Measurements from ENCODE around the gene CNTFR. TPM values are rescaled to one million over a fixed set of nuclear protein-coding genes. Genes with fewer than 3 reads are reported as not detected.
A peak's percentile ranks its signal among the peaks of the same experiment; 100 is the strongest.

CNTFR gene
- total RNA-seq, 4 donors from 2014 or later: 19.7 to 146 (median 118) TPM

DNA sequence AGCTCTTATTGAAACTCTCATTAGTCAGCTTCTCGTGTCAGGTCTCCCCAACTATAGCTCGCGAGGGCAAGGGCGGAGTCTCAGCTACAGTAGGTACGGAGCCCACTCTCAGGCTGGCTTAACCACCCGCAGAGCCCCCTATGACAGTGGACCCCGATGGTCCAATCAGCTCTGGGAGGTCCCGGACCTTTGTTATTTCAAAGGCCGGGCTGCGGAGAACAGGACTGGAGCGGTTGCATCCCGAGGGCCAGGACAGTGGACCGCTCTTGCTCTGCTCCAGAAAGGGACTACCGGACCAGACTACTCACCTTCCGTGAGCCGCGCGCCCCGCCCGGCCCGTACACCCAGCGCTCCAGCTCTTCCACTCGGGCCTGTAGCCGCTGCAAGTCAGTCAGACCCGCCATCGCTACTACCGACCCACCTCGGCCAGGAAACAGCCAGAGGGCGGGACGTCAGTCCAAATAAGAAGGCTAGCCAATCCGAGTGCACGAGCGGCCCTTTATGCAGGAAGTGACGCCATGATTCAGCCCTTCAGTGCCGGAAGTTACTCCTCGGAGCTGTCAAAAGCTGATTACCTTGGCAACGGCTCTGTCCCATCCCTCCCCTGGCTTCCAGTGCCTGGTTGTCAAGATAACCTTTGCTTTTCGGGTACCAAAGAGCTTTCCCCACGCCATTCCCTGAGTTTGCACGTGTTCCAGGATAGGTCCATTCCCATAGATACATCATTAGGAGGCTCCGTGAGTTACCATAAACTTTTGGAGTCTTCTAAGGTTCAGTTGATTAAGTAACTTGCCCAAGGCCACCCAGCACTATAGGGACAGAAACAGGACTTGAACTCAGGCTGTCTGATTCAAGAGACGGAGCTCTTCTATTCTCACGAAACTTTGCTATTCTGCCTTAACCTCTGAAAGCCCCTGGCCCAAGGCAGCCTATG, 30.8 kb upstream of the CNTFR start, which contains the start of gene DCTN3:
Gene DCTN3 (minus strand): TSS at position 435 of the 934 bp plus-strand sequence. CDS start 31 bp downstream, at position 404.
- peaks cover 8 to 15% of the 10 kb centered on the region in 2 donors for H3K4me1 ChIP-seq
- peak within 1 kb of the TSS; percentile 76 to 94 (median 93) for H3K4me3 ChIP-seq
- ATAC-seq: peak; percentile 99 to 100
- peaks cover 33 to 39% (median 37%) of the 10 kb centered on the region in 3 donors for H3K27me3 ChIP-seq
- intact Hi-C loops (cut with DNase I; ENCODE audit: low total_unique reads): loop anchor here (2.0 kb wide), 1 partner anchor 16 kb away; the partner anchor contains the start of gene SIGMAR1
- DNase-seq: peak; percentile 90 to 93
- H3K36me3 ChIP-seq: peaks cover 0 to 30% of the 10 kb centered on the region in 2 donors
- TF ChIP-seq, protein P1, sequence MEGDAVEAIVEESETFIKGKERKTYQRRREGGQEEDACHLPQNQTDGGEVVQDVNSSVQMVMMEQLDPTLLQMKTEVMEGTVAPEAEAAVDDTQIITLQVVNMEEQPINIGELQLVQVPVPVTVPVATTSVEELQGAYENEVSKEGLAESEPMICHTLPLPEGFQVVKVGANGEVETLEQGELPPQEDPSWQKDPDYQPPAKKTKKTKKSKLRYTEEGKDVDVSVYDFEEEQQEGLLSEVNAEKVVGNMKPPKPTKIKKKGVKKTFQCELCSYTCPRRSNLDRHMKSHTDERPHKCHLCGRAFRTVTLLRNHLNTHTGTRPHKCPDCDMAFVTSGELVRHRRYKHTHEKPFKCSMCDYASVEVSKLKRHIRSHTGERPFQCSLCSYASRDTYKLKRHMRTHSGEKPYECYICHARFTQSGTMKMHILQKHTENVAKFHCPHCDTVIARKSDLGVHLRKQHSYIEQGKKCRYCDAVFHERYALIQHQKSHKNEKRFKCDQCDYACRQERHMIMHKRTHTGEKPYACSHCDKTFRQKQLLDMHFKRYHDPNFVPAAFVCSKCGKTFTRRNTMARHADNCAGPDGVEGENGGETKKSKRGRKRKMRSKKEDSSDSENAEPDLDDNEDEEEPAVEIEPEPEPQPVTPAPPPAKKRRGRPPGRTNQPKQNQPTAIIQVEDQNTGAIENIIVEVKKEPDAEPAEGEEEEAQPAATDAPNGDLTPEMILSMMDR (IDR thresholded peaks at IDR 0.05 in 4 of 5, conservative IDR thresholded peaks at IDR 0.05 in 1 of 5): peak in 1 of 5 experiments; percentile 20
- TF ChIP-seq POLR2A (IDR thresholded peaks at IDR 0.05): peak in 1 of 2 donors; percentile 24
- in situ Hi-C loops (cut with MboI; ENCODE audit: low sequenced_read_pairs in 4 of 4): loop anchor here in 1 of 4 donors (25.0 kb wide), 1 partner anchor 108 kb away; the partner anchor contains the start of gene ENHO
- peak within 1 kb of the TSS; percentile 44 to 71 (median 63) for H3K27ac ChIP-seq
- no peaks in the 10 kb centered on the region for H3K9me3 ChIP-seq

DNA sequence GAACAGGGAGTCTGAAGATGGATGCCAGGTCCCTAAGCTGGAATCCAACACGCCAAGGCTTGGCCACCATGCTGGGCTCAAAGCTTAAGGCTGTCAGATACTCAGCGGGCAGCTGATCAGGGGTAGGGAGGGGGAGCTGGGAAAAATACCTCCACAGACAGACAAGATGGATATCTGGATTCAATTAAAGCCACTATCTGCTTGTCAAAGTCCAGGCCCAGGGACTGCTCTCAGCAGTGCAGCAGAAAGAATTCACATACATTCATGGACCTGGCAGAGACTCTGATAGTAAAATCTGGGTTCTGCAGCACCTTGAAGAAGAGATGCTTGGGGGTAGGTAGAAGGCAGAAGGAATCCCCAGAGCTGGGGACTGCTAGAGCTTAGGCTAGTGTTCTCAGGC, 25.6 kb upstream of the CNTFR start:
- Histone ChIP-seq H3K27ac (no peak overlapping the region), H3K9me3 (no peaks in the 10 kb centered on the region), H3K36me3 (peaks cover 0 to 40% of the 10 kb centered on the region in 2 donors), H3K27me3 (no peaks in the 10 kb centered on the region), H3K4me1 (peaks cover 30 to 32% of the 10 kb centered on the region in 2 donors), H3K4me3 (no peak overlapping the region)
- TF ChIP-seq POLR2A (IDR thresholded peaks at IDR 0.05): no peak
- TF ChIP-seq, protein P1 (IDR thresholded peaks at IDR 0.05 in 4 of 5, conservative IDR thresholded peaks at IDR 0.05 in 1 of 5): no peak
- DNase-seq (no peak), ATAC-seq (no peak)
- intact Hi-C loops (cut with DNase I; ENCODE audit: low total_unique reads) (no loop called here), in situ Hi-C loops (cut with MboI; ENCODE audit: low sequenced_read_pairs in 4 of 4) (loop anchor here in 1 of 4 donors (25.0 kb wide), 1 partner anchor 103 kb away; the partner anchor contains the start of gene ENHO)

DNA sequence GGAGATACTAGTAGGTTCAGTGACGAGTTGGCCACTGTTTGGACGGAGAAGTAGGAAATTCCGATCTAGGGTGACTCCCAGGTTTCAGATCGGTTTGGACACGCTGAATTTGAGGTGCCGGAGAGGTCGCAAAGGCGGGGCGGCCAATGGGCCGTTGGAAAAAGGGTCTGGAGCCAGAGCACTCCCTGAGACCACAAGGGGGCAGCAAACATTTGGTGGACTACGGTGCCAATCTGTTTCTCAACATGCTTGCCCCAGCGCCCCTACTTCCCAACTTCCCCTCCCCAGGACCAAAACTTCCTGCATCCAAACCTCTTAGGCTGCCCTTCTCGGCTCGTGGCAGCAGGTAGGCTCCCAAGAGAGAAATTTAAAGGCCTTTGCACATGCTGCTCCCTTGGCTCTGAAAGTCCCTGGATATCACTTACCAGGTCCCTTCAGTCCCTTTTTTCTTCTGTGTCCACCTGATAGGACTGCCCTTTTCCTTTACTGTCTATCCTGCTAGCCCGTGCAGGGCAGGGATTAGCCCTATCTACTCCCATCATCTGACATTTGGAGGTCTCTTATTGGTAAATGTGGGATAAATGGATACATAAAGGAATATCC, 23.4 kb upstream of the CNTFR start:
- ATAC-seq (peak; percentile 63 to 69), DNase-seq (peak in 1 of 2 donors; percentile 70)
- intact Hi-C loops (cut with DNase I; ENCODE audit: low total_unique reads) (loop anchor here (1.0 kb wide), 2 partner anchors 16 to 21 kb away; partner anchors contain the start of gene ARID3C), in situ Hi-C loops (cut with MboI; ENCODE audit: low sequenced_read_pairs in 4 of 4) (loop anchor here in 1 of 4 donors (25.0 kb wide), 1 partner anchor 101 kb away; the partner anchor contains the start of gene ENHO)
- peaks cover 0 to 31% of the 10 kb centered on the region in 2 donors for H3K36me3 ChIP-seq
- no peaks in the 10 kb centered on the region for H3K9me3 ChIP-seq
- no peak for TF ChIP-seq POLR2A (IDR thresholded peaks at IDR 0.05)
- TF ChIP-seq, protein P1 (IDR thresholded peaks at IDR 0.05 in 4 of 5, conservative IDR thresholded peaks at IDR 0.05 in 1 of 5): peak; percentile 72 to 87 (median 84)
- peak overlapping the region; percentile 67 to 89 (median 81) for H3K4me3 ChIP-seq
- peak overlapping the region; percentile 93 to 98 (median 96) for H3K27ac ChIP-seq
- H3K4me1 ChIP-seq: peaks cover 23 to 30% of the 10 kb centered on the region in 2 donors
- no peaks in the 10 kb centered on the region for H3K27me3 ChIP-seq
